ENCODE data around the gene SERINC1. TPM values are rescaled to one million over a fixed set of nuclear protein-coding genes. Genes with fewer than 3 reads are reported as not detected.

SERINC1 gene
- polyA plus RNA-seq, 1 donor from 2014 or later = 59.3 TPM

DNA sequence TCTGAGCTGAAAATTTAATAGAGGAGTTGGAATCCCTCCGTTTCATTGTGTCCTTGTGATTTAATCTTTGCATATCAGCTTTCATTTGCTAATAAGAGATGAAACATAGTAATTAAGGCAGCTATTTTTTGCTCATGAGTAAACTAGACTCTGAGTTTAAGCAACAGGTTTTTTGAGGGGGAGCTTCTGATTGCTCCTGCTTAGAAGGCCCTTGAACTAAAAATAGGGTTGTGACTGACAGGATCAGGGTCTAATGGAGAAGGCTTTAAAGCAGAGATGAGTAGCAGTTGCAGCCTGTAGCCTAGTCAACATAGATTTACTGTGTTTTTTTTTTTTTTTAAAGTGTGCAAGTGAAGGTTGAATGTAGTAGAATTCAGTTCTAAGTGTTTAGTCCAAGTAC, 54.8 kb downstream of the SERINC1 start:
- Mint-ChIP-seq H3K4me3 (no peak overlapping the region), H3K36me3 (peaks cover 11% of the 10 kb centered on the region), H3K27me3 (no peaks in the 10 kb centered on the region), H3K4me1 (no peaks in the 10 kb centered on the region), H3K27ac (no peak overlapping the region), H3K9me3 (no peaks in the 10 kb centered on the region)

DNA sequence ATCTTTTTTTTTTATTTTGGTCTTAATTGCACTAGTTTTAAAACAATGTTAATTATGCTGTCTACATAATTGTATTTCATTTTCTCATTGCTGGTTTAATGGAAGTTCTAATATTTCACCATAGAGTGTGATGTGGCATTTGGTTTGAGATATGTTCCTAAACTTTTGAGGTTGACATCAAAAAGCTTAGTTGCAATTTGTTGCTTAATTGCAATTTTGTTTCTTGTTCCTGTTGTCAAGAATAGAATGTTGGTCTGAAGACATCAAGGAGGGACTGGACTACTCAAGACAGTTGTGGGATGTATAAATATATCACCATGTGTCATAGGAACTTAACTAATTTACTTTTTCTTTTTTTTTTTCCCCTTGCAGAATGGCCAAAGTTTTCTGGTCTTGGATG, 59.6 kb downstream of the SERINC1 start:
- H3K27ac Mint-ChIP-seq = peak overlapping the region in 1 of 3 donors; percentile 28
- H3K9me3 Mint-ChIP-seq = no peaks in the 10 kb centered on the region
- no peak overlapping the region for H3K4me3 Mint-ChIP-seq
- no peaks in the 10 kb centered on the region for H3K27me3 Mint-ChIP-seq
- H3K4me1 Mint-ChIP-seq = peaks cover 5 to 17% (median 14%) of the 10 kb centered on the region in 3 donors
- peaks cover 8% of the 10 kb centered on the region for H3K36me3 Mint-ChIP-seq

DNA sequence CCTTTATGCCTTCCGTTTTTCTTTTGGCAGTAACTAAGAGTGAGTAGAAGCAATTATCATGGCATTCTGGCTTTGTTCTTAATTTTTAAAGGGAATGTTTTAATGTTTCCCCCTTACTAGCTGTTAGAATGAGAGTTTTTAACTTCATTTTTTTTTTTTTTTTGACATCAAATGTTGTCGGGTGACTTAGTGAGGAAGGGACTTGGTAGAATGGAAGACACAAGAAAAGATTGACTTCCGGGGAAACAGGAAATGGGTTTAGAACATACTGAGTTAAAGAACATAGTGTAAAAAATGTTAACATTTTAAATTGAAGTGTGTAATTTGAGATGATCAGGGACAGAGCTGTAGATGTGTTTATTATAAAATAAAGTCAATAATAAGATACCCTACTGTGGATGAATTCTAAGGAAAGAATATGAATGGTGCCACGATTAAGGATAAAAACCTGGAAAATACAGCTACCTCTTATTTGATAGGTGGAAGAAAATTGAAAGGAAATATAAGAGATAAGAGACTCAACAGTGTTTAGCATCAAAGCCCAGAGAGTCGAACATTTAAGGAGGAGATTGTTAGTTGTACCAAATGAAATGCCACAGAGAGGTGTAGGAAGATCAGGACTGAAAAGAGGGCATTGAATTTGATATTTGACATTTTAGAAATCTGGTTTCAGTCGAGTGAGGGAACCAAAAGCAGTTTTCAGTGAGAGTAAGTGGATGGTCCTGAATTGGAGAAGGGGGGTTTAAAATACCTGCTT, 62.7 kb downstream of the SERINC1 start:
- peaks cover 9% of the 10 kb centered on the region for H3K36me3 Mint-ChIP-seq
- H3K4me3 Mint-ChIP-seq = peak overlapping the region in 2 of 4 donors; percentile 1 to 49
- peaks cover 7 to 29% (median 27%) of the 10 kb centered on the region in 3 donors for H3K4me1 Mint-ChIP-seq
- H3K9me3 Mint-ChIP-seq = no peaks in the 10 kb centered on the region
- H3K27ac Mint-ChIP-seq = peak overlapping the region in 1 of 3 donors; percentile 63
- no peaks in the 10 kb centered on the region for H3K27me3 Mint-ChIP-seq

DNA sequence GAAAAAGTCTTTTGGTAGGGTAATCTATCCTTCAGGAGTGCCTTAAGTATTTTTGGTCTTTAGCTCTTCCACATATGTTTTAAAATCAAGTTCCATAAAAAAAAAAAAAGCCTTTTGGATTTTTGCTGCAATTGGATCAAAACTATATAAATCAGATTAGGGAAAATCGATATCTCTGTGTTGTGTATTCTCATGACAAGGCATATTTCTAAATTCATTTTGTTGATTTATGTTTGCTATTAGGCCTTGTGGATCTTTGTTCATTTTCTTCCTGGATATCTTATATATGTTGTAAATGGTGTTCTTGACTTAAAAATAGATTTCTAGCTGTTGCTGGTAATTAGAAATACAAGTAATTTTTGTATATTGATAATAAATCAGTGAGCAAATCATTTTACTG, 63.4 kb downstream of the SERINC1 start:
- Mint-ChIP-seq H3K27me3 (no peaks in the 10 kb centered on the region), H3K27ac (no peak overlapping the region), H3K36me3 (peaks cover 7% of the 10 kb centered on the region), H3K4me3 (no peak overlapping the region), H3K4me1 (peaks cover 8 to 30% (median 27%) of the 10 kb centered on the region in 3 donors), H3K9me3 (no peaks in the 10 kb centered on the region)

DNA sequence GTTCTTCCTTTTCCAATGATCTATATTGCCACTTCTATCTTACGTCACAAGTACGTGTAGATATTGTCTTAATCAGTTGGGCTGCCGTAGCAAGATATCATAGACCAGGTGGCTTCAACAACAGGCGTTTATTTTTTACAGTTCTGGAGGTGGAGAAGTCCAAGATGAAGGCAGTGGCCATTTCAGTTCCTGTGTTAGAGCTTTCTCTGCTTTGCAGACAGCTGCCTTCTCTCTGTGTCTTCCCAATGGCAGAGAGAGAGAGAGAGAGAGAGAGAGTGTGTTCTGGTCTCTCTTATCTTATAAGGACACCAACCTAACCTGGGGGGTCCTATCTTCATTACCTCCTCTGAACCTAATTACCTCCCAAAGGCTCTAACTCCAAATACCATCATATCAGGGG, 63.9 kb downstream of the SERINC1 start:
- Mint-ChIP-seq H3K27ac (no peak overlapping the region), H3K36me3 (peaks cover 6% of the 10 kb centered on the region), H3K27me3 (no peaks in the 10 kb centered on the region), H3K4me1 (peaks cover 8 to 30% (median 27%) of the 10 kb centered on the region in 3 donors), H3K9me3 (no peaks in the 10 kb centered on the region), H3K4me3 (no peak overlapping the region)

DNA sequence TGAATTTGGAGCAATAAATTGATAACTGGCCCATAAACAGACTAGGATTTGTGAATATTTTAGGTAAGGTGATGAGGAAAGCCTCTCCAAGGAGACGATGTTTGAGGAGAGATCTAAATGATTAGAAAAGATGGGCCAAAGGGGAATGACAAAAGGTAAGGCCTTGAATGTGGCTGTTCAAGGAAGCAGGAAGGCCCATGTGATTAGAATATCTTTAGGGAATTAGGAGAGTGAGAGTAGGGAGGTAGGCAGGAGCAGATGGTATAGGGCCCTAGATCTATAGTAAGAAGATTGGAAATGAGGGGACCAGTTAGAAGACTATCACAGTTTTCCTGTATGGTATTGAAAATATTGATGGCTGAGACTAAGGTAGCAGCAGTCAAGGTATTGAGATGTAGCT, 65.4 kb downstream of the SERINC1 start:
- Mint-ChIP-seq H3K36me3 (peaks cover 4% of the 10 kb centered on the region), H3K27me3 (no peaks in the 10 kb centered on the region), H3K4me1 (peaks cover 5 to 38% (median 34%) of the 10 kb centered on the region in 3 donors), H3K27ac (no peak overlapping the region), H3K9me3 (no peaks in the 10 kb centered on the region), H3K4me3 (peak overlapping the region in 1 of 4 donors; percentile 48)

DNA sequence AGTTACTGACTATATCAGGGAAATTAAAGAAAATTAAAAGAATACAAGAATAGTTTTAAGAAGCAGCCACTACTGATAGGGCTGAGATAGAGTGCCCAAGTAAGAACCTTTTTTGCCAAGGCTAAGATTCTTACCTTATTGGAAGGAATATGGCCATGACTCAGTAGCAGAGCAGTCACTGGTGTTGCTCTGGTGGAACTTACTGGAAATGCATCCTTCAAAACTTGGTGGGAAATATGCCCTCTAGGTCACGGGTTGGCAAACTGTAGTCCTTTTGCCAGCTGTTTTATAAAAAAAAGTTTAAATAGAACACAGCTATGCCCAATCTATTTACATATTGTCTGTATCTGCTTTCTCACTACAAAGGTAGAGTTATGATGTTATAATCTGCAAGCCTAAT, 66.2 kb downstream of the SERINC1 start:
- H3K4me3 Mint-ChIP-seq = no peak overlapping the region
- H3K9me3 Mint-ChIP-seq = no peaks in the 10 kb centered on the region
- H3K36me3 Mint-ChIP-seq = peaks cover 4% of the 10 kb centered on the region
- no peak overlapping the region for H3K27ac Mint-ChIP-seq
- H3K4me1 Mint-ChIP-seq = peaks cover 5 to 46% (median 40%) of the 10 kb centered on the region in 3 donors
- no peaks in the 10 kb centered on the region for H3K27me3 Mint-ChIP-seq

DNA sequence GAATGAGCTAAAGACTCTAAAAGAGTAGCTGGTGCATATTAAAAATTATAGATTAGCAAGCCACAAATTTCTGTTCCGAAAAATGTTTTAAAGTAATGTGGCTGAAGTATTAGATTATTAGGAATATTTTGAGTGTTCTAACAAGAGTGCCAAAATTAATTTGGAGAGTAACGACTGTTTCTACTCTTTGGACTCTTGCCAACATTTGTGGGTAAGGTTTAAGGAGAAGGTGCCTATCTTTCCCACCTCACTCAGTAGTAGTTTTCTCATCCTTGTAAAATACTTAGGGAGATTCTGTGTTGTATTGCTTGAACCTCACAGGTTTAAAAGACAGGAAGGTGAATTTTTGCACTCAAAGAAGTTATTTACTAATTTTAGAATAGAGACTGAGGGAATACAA, 67.2 kb downstream of the SERINC1 start:
- no peak overlapping the region for H3K27ac Mint-ChIP-seq
- no peak overlapping the region for H3K4me3 Mint-ChIP-seq
- peaks cover 4% of the 10 kb centered on the region for H3K36me3 Mint-ChIP-seq
- H3K27me3 Mint-ChIP-seq = no peaks in the 10 kb centered on the region
- H3K9me3 Mint-ChIP-seq = no peaks in the 10 kb centered on the region
- peaks cover 3 to 43% (median 39%) of the 10 kb centered on the region in 3 donors for H3K4me1 Mint-ChIP-seq

DNA sequence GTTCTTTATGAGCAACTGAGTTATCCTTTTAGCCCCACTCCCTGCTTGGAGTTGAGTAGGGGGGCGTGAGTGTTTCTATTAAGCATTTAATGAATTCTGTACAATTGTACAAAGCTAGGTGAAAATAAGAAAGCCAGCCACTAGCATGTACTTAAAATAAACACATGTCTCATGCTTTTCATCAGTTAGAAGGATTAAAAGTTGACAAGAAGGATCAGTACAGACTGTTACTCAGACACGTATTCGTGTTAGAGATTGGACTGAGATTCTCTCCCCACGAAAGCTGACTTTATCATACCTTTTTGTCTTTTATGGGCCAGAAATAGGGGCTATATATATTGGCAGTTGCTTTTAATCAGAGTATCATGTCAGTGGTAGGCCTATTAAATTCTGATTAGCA, 70.5 kb downstream of the SERINC1 start:
- peaks cover 6 to 30% (median 25%) of the 10 kb centered on the region in 3 donors for H3K4me1 Mint-ChIP-seq
- no peaks in the 10 kb centered on the region for H3K27me3 Mint-ChIP-seq
- no peaks in the 10 kb centered on the region for H3K36me3 Mint-ChIP-seq
- H3K27ac Mint-ChIP-seq = peak overlapping the region in 2 of 3 donors; percentile 38 to 76
- H3K4me3 Mint-ChIP-seq = peak overlapping the region; percentile 91 to 98 (median 96)
- no peaks in the 10 kb centered on the region for H3K9me3 Mint-ChIP-seq

DNA sequence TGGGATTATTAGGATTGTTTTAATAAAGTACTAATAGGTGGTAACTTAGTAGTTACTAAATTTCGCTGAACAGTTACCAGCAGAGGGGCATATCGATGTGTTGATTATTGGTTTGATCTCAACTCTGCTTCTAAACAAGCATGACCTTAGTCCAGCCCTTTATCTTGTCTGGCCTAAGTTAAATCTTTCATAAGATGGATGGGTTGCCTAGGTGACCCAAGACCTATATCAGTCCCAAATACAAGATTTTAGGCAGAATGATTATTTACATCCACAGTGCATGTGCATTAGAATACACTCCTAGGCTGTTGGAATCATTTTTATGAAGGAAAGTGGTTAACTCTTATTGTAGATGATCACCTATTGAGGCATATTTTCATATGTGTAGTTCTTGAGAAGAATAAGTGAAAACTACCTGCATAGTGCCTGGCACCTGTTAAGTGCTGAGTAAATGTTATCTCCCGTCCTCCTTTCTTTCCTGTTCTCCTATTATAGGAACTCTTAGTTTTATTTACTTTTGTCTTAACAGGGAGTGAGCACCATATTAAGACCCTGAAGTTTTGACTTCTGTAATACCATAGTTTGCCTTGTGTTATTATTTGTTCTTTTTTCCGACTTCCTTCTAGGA, 71.0 kb downstream of the SERINC1 start:
- peak overlapping the region in 2 of 3 donors; percentile 76 to 92 for H3K27ac Mint-ChIP-seq
- peaks cover 6 to 25% (median 21%) of the 10 kb centered on the region in 3 donors for H3K4me1 Mint-ChIP-seq
- no peaks in the 10 kb centered on the region for H3K27me3 Mint-ChIP-seq
- peak overlapping the region; percentile 91 to 98 (median 96) for H3K4me3 Mint-ChIP-seq
- H3K9me3 Mint-ChIP-seq = no peaks in the 10 kb centered on the region
- no peaks in the 10 kb centered on the region for H3K36me3 Mint-ChIP-seq

DNA sequence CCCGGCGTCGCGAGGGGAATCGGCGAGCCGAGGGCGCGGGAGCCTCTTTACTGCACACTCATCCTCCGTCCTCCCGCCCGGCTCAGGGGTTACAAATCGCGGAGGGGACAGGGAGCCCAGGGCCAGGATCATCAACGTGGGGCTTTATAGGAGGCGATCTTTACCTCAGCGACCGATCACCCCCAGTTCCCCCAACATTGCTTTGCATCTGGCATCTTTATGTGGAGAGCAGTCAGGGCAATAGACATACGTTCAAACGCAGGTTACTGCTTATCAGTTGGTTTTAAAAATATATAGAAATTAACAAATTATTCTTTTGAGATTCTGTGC, 71.5 kb downstream of the SERINC1 start:
- no peaks in the 10 kb centered on the region for H3K9me3 Mint-ChIP-seq
- no peaks in the 10 kb centered on the region for H3K27me3 Mint-ChIP-seq
- no peaks in the 10 kb centered on the region for H3K36me3 Mint-ChIP-seq
- peak overlapping the region; percentile 76 to 94 (median 92) for H3K27ac Mint-ChIP-seq
- H3K4me1 Mint-ChIP-seq = peaks cover 6 to 25% (median 21%) of the 10 kb centered on the region in 3 donors
- H3K4me3 Mint-ChIP-seq = peak overlapping the region; percentile 91 to 98 (median 96)

DNA sequence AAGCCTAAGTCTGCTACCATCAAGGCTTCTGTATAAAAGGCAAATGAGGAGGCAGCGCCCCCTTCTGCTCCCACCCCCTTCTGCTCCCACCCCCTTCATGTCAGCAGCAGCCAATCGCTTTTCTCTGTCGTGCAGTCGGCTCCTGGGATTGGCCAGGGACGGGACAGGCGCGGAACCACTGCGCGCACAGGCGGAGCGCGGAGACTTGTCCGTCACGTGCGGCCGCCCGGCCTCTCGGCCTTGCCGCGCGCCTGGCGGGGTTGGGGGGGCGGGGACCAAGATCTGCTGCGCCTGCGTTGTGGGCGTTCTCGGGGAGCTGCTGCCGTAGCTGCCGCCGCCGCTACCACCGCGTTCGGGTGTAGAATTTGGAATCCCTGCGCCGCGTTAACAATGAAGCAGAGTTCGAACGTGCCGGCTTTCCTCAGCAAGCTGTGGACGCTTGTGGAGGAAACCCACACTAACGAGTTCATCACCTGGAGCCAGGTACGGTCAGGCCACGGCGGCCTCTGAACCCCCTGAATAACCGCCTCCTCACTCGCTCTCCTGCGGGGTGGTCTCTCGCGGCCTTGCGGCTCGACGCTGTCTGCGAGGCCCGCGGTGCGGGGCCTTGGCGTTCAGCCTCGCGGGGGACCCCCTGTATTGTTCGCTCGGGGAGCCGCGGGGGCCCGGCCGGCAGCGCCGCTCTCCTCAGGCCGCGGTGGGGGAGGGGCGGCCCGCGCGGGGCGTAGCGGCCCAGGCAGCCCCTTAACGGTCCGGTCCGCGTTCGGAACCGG, 72.1 kb downstream of the SERINC1 start, which contains the start of gene HSF2:
TSS of gene HSF2 (plus strand) at position 305 of the 773 bp plus-strand sequence. CDS start at position 391, 86 bp downstream.
- H3K27me3 Mint-ChIP-seq = no peaks in the 10 kb centered on the region
- H3K36me3 Mint-ChIP-seq = no peaks in the 10 kb centered on the region
- H3K4me3 Mint-ChIP-seq = peak within 1 kb of the TSS; percentile 91 to 98 (median 96)
- peaks cover 6 to 25% (median 19%) of the 10 kb centered on the region in 3 donors for H3K4me1 Mint-ChIP-seq
- peak within 1 kb of the TSS; percentile 76 to 94 (median 92) for H3K27ac Mint-ChIP-seq
- no peaks in the 10 kb centered on the region for H3K9me3 Mint-ChIP-seq

DNA sequence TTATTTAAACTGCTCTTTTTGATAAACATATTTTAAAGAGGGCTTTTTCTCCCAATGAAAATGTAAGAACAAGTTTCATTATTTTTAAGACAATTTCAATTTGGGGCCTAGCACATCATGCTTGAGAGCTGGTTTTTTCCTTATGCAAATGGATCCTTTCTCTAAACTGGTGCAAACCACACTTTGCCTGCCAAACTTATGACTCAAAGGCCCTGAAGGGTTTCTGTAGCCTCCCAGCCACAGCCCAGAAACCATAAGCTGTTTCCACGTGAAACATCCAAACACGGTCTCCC, 72.6 kb downstream of the SERINC1 start:
- H3K27ac Mint-ChIP-seq = peak overlapping the region; percentile 14 to 83 (median 76)
- H3K4me1 Mint-ChIP-seq = peaks cover 5 to 25% (median 17%) of the 10 kb centered on the region in 3 donors
- H3K36me3 Mint-ChIP-seq = no peaks in the 10 kb centered on the region
- peak overlapping the region; percentile 91 to 98 (median 96) for H3K4me3 Mint-ChIP-seq
- no peaks in the 10 kb centered on the region for H3K9me3 Mint-ChIP-seq
- no peaks in the 10 kb centered on the region for H3K27me3 Mint-ChIP-seq

DNA sequence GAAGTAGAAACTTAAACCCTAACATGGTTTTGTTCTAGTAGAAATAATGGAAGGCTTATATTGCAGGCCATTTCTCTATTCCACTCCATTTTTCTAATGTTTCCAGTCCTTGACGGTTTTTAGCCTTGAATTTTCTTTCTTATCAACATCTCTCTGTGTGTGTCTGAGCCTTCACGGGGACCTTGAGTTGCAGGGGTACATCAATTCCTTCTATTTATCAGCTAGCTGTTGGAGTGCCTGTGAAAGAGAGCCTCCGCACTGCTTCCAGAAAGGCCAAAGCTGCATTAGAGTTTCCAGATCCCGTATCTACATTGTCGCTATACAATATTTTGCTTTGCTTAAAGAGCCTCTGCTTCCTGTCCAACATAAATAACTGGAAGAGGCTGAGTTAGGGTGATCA, 77.6 kb downstream of the SERINC1 start:
- peaks cover 3% of the 10 kb centered on the region for H3K27me3 Mint-ChIP-seq
- H3K36me3 Mint-ChIP-seq = no peaks in the 10 kb centered on the region
- no peaks in the 10 kb centered on the region for H3K9me3 Mint-ChIP-seq
- H3K27ac Mint-ChIP-seq = no peak overlapping the region
- no peak overlapping the region for H3K4me3 Mint-ChIP-seq
- peaks cover 1% of the 10 kb centered on the region in 3 donors for H3K4me1 Mint-ChIP-seq

DNA sequence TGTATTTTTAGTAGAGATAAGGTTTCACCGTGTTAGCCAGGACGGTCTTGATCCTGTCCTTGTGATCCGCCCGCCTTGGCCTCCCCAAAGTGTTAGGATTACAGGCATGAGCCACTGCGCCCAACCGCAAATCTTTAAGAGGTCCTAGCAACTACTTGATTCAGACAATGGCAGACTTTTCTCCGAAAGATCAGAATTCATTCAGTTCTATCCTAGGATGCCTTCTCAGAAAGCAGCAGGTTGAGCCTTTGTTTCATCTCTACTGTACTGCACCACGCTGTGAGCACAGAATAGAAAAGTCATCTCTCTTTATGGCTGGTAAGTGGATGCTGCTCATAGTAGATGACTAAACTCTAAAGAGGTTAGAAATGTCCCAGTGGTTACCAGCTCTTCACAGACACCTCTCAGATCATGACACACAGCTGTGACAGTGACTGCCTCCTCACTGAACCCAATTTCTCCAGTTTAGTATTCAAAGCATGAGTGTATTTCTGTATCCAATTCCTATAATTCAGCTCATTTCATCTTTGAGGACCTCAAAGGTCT, 78.2 kb downstream of the SERINC1 start:
- no peaks in the 10 kb centered on the region for H3K4me1 Mint-ChIP-seq
- peaks cover 3% of the 10 kb centered on the region for H3K27me3 Mint-ChIP-seq
- H3K4me3 Mint-ChIP-seq = no peak overlapping the region
- no peaks in the 10 kb centered on the region for H3K9me3 Mint-ChIP-seq
- no peaks in the 10 kb centered on the region for H3K36me3 Mint-ChIP-seq
- no peak overlapping the region for H3K27ac Mint-ChIP-seq
